ENCODE data around the gene POMT2.
"Not testable (repeated sequence)": the region's sequence is repeated elsewhere in the genome, so short reads cannot be mapped to it uniquely, and the experiment has no call there.

The POMT2 gene

GRCh38 chr14:77301103-77301502, 19.6 kb downstream of the POMT2 start:
- Mint-ChIP-seq H3K4me3 (no peak overlapping the region), H3K36me3 (peaks cover 28% of the 10 kb centered on the region), H3K27me3 (no peaks in the 10 kb centered on the region), H3K4me1 (no peaks in the 10 kb centered on the region), H3K9me3 (no peaks in the 10 kb centered on the region), H3K27ac (no peak overlapping the region)
- ATAC-seq (ENCODE audit: low read depth): peak; percentile 66
- peak; percentile 47 to 67 for DNase-seq (ENCODE audit: low spot score in 2 of 2)

DNA sequence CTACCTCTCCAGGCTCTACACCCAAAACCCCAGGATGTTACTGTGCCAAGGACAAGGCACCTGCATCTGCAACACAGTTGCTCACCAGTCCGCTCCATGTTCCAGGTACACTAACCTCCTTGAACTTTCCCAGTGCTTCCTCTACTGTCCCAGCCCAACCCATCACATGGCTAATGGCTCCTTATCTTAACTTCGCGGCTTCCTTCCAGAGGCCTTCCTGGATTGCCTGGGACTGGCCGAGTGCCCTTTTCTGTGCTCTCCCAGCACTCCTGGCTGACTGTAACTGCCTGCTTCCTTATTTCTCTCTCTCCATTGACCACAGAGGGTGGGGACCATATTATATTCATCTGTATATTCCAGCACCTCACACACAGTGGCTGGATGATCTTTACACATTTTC, 20.9 kb downstream of the POMT2 start:
- H3K27me3 Mint-ChIP-seq: no peaks in the 10 kb centered on the region
- H3K9me3 Mint-ChIP-seq: no peaks in the 10 kb centered on the region
- no peak for DNase-seq (ENCODE audit: low spot score in 2 of 2)
- peaks cover 31% of the 10 kb centered on the region for H3K36me3 Mint-ChIP-seq
- H3K4me3 Mint-ChIP-seq: no peak overlapping the region
- no peak overlapping the region for H3K27ac Mint-ChIP-seq
- no peaks in the 10 kb centered on the region for H3K4me1 Mint-ChIP-seq
- ATAC-seq (ENCODE audit: low read depth): no peak

GRCh38 chr14:77296906-77297305, 23.8 kb downstream of the POMT2 start:
- Mint-ChIP-seq H3K36me3 (peaks cover 25% of the 10 kb centered on the region), H3K27me3 (no peaks in the 10 kb centered on the region), H3K4me3 (no peak overlapping the region), H3K9me3 (no peaks in the 10 kb centered on the region), H3K27ac (no peak overlapping the region), H3K4me1 (no peaks in the 10 kb centered on the region)
- ATAC-seq (ENCODE audit: low read depth) (no peak), DNase-seq (ENCODE audit: low spot score in 2 of 2) (no peak)

DNA sequence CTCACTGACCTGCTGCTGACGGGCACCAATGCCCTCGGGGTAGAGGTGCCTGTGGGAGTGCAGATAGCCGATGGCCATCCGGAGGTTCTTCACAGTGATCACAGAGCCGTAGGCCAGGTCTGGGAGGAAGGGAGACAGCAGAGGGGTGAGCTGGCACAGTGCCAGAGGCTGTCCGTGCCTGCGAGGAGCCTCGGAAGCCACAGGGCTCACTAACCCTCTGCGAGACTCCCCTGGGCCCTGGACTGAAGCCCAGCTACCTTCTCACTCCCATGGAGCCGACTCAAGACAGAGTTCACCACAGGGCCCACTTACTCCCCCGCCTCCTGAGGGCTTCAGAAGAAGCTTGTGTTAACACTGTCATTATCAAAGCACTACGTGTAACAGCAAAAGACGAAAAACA, 24.5 kb downstream of the POMT2 start:
- Mint-ChIP-seq H3K27ac (no peak overlapping the region), H3K4me1 (no peaks in the 10 kb centered on the region), H3K9me3 (no peaks in the 10 kb centered on the region), H3K4me3 (no peak overlapping the region), H3K27me3 (no peaks in the 10 kb centered on the region), H3K36me3 (peaks cover 25% of the 10 kb centered on the region)
- ATAC-seq (ENCODE audit: low read depth): no peak
- DNase-seq (ENCODE audit: low spot score in 2 of 2): no peak

GRCh38 chr14:77290705-77291104, 30.0 kb downstream of the POMT2 start:
- ATAC-seq (ENCODE audit: low read depth) (no peak), DNase-seq (ENCODE audit: low spot score in 2 of 2) (no peak)
- Mint-ChIP-seq H3K4me3 (no peak overlapping the region), H3K9me3 (no peaks in the 10 kb centered on the region), H3K27me3 (no peaks in the 10 kb centered on the region), H3K4me1 (no peaks in the 10 kb centered on the region), H3K27ac (no peak overlapping the region), H3K36me3 (peaks cover 22% of the 10 kb centered on the region)

DNA sequence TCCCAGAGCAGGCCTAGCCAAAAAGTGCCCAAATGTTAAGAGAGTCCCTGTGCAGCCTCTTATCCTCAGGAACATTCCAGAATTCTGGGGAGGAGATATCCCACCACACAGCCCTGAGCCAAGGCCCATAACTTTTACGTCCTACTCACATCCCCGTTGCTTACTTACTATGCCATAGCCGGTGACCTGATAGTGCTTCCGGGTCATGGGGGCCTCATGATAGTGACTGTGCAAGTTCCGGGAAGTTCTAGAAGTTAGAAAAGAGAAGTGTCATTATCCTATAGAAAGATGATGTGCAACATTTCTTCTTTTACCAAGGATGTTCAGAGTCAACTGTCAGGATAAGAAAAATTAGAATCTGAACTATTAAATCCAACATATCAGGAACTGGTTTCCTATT, 34.1 kb downstream of the POMT2 start:
- no peak overlapping the region for H3K4me3 Mint-ChIP-seq
- no peaks in the 10 kb centered on the region for H3K4me1 Mint-ChIP-seq
- H3K9me3 Mint-ChIP-seq: no peaks in the 10 kb centered on the region
- H3K36me3 Mint-ChIP-seq: peaks cover 40% of the 10 kb centered on the region
- no peak overlapping the region for H3K27ac Mint-ChIP-seq
- H3K27me3 Mint-ChIP-seq: no peaks in the 10 kb centered on the region
- ATAC-seq (ENCODE audit: low read depth) (no peak), DNase-seq (ENCODE audit: low spot score in 2 of 2) (no peak)

DNA sequence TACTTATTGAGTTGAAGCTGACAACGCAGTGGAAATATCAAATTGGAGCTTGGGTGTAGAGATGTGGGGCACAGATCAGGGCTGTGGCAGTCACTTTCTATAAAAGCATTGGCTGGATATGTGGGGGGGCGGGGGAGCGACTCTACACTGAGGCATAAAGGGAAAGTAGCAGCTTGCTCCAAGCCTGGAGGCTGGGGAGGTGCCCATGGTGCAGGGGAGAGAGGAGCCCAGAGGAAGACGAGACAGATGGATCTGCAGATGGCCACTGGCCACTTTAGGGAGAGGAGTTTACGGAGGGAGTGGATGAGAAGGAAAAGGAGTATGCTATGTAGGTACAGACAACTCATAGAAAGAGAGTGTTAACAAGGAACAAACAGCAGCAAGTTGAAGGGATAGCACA, 36.2 kb downstream of the POMT2 start:
- Mint-ChIP-seq H3K4me1 (no peaks in the 10 kb centered on the region), H3K27ac (no peak overlapping the region), H3K9me3 (no peaks in the 10 kb centered on the region), H3K4me3 (no peak overlapping the region), H3K36me3 (peaks cover 42% of the 10 kb centered on the region), H3K27me3 (no peaks in the 10 kb centered on the region)
- ATAC-seq (ENCODE audit: low read depth): no peak
- DNase-seq (ENCODE audit: low spot score in 2 of 2): no peak

GRCh38 chr14:77284066-77284465, 36.6 kb downstream of the POMT2 start:
- H3K4me1 Mint-ChIP-seq: no peaks in the 10 kb centered on the region
- no peak overlapping the region for H3K4me3 Mint-ChIP-seq
- no peak for ATAC-seq (ENCODE audit: low read depth)
- H3K27me3 Mint-ChIP-seq: no peaks in the 10 kb centered on the region
- no peaks in the 10 kb centered on the region for H3K9me3 Mint-ChIP-seq
- peaks cover 44% of the 10 kb centered on the region for H3K36me3 Mint-ChIP-seq
- H3K27ac Mint-ChIP-seq: no peak overlapping the region
- DNase-seq (ENCODE audit: low spot score in 2 of 2): no peak

DNA sequence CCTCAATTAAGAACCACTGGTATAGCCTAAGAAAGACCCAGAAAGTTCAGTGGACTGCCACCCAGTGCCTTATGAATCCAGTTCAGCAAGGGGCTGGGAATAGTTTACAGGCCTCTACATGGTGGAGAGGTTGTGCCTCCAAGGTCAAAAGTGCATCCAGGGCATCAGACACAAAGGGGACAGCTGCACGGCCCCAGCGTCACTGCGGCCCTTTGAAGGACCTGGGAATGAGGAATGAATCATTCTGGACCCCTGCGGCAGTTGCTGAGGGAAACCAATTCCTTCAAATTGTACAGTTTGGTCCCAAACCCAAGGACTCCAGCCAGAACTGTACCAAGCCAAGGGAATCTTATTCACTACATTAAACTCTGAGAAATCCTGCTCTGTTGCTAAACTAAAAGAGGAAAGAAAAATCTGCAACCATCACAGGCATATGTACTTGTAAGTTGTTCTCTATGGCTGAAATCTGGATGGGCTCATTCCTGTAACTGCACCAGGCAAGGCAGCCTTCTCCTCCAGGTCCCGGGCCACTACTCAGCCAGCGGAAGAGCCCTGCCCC, 38.8 kb downstream of the POMT2 start:
- H3K27me3 Mint-ChIP-seq: no peaks in the 10 kb centered on the region
- no peaks in the 10 kb centered on the region for H3K9me3 Mint-ChIP-seq
- H3K36me3 Mint-ChIP-seq: peaks cover 39% of the 10 kb centered on the region

GRCh38 chr14:77280921-77281320, 39.8 kb downstream of the POMT2 start:
- H3K27me3 Mint-ChIP-seq; H3K27ac Mint-ChIP-seq; DNase-seq (ENCODE audit: low spot score in 2 of 2); H3K9me3 Mint-ChIP-seq; H3K4me3 Mint-ChIP-seq; ATAC-seq (ENCODE audit: low read depth); H3K4me1 Mint-ChIP-seq: not testable (repeated sequence)
- peaks cover 31% of the 10 kb centered on the region for H3K36me3 Mint-ChIP-seq

More for the DNA sequence above, 38.8 kb downstream of the POMT2 start:
- ATAC-seq (ENCODE audit: low read depth): no peak
- Mint-ChIP-seq H3K4me3 (no peak overlapping the region), H3K27ac (no peak overlapping the region), H3K4me1 (no peaks in the 10 kb centered on the region)
- no peak for DNase-seq (ENCODE audit: low spot score in 2 of 2)

DNA sequence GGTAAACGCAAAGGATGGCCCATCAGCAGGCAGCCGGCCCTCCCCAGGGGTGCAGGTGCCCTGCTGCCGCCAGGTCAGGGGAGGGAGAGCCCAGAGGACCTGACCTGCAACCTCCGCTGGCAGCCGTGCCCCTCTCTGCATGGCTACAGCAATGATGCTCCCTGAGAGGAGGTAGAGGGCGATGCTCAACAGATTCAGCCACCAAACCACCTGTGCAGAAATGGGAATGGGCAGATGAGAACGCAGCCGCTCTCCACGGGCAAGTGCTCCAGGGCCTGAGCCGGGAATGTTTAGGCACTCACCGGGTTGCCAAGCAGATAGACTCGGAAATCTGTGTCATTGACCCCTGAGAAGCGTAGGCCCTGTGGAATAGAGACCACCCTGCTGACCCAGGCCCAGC, 41.0 kb downstream of the POMT2 start:
- ATAC-seq (ENCODE audit: low read depth) (no peak), DNase-seq (ENCODE audit: low spot score in 2 of 2) (no peak)
- H3K9me3 Mint-ChIP-seq: no peaks in the 10 kb centered on the region
- peaks cover 21% of the 10 kb centered on the region for H3K36me3 Mint-ChIP-seq
- H3K27ac Mint-ChIP-seq: no peak overlapping the region
- H3K4me1 Mint-ChIP-seq: no peaks in the 10 kb centered on the region
- no peak overlapping the region for H3K4me3 Mint-ChIP-seq
- H3K27me3 Mint-ChIP-seq: no peaks in the 10 kb centered on the region

- Mint-ChIP-seq H3K27ac (no peak overlapping the region), H3K4me3 (no peak overlapping the region), H3K27me3 (no peaks in the 10 kb centered on the region), H3K36me3 (peaks cover 15% of the 10 kb centered on the region), H3K9me3 (no peaks in the 10 kb centered on the region), H3K4me1 (no peaks in the 10 kb centered on the region)
- ATAC-seq (ENCODE audit: low read depth) (no peak), DNase-seq (ENCODE audit: low spot score in 2 of 2) (no peak)
Observed at GRCh38 chr14:77278461-77279230, 42.0 kb downstream of the POMT2 start.

GRCh38 chr14:77276959-77277358, 43.7 kb downstream of the POMT2 start:
- no peaks in the 10 kb centered on the region for H3K4me1 Mint-ChIP-seq
- H3K27ac Mint-ChIP-seq: no peak overlapping the region
- ATAC-seq (ENCODE audit: low read depth) (no peak), DNase-seq (ENCODE audit: low spot score in 2 of 2) (no peak)
- H3K36me3 Mint-ChIP-seq: peaks cover 8% of the 10 kb centered on the region
- peaks cover 10% of the 10 kb centered on the region for H3K27me3 Mint-ChIP-seq
- no peak overlapping the region for H3K4me3 Mint-ChIP-seq
- no peaks in the 10 kb centered on the region for H3K9me3 Mint-ChIP-seq

- no peak overlapping the region for H3K4me3 Mint-ChIP-seq
Observed at GRCh38 chr14:77276295-77276935, 44.3 kb downstream of the POMT2 start.

More at GRCh38 chr14:77276295-77276935, 44.3 kb downstream of the POMT2 start:
- ATAC-seq (ENCODE audit: low read depth): no peak
- Mint-ChIP-seq H3K27ac (no peak overlapping the region), H3K36me3 (peaks cover 8% of the 10 kb centered on the region), H3K4me1 (no peaks in the 10 kb centered on the region), H3K9me3 (no peaks in the 10 kb centered on the region), H3K27me3 (peaks cover 10% of the 10 kb centered on the region)
- DNase-seq (ENCODE audit: low spot score in 2 of 2): no peak

Data from memory B cell (primary cell).